ENCODE measurements around the gene KCTD10. TPM values are rescaled to one million over a fixed set of nuclear protein-coding genes. Genes with fewer than 3 reads are reported as not detected.

KCTD10 gene
- polyA plus RNA-seq, 2 of the 4 experiments (the other 2 are of a cell fraction), result 43.5 to 50.4 TPM

- H3K4me1 ChIP-seq, result no peaks in the 10 kb centered on the region
- no peak overlapping the region for H3K4me2 ChIP-seq
- TF ChIP-seq ATOH8 (CRISPR knock-in tag; IDR thresholded peaks at IDR 0.05; ENCODE audit: low read depth), result no peak
- no peak for TF ChIP-seq ZSCAN20 (CRISPR knock-in tag; IDR thresholded peaks at IDR 0.05)
- no peak for TF ChIP-seq CTCF (IDR thresholded peaks at IDR 0.05)
- TF ChIP-seq HOXA7 (CRISPR knock-in tag; IDR thresholded peaks at IDR 0.05), result no peak
- no peak for TF ChIP-seq CHD4 (IDR thresholded peaks at IDR 0.05; ENCODE audit: borderline replicate concordance)
- TF ChIP-seq BHLHE40 (IDR thresholded peaks at IDR 0.05; ENCODE audit: low read depth, low read length), result no peak
- no peak for TF ChIP-seq ZC3H11A (IDR thresholded peaks at IDR 0.05)
- TF ChIP-seq MYC (IDR thresholded peaks at IDR 0.05; ENCODE audit: borderline replicate concordance, low read length), result no peak
- TF ChIP-seq RARB (CRISPR knock-in tag; IDR thresholded peaks at IDR 0.05), result no peak
- TF ChIP-seq FOSL2 (IDR thresholded peaks at IDR 0.05), result no peak
- TF ChIP-seq FOSL2 (CRISPR knock-in tag; IDR thresholded peaks at IDR 0.05), result no peak
- no peak overlapping the region for H3K4me3 ChIP-seq
- WGBS (ENCODE audit: missing lambda C conversion rate), result 84% methylated on average over 9 of the region's 9 CpGs
- H3K9me3 ChIP-seq, result no peaks in the 10 kb centered on the region
- CTCF ChIA-PET, result interaction anchor here (1.0 to 2.0 kb wide), 4 partner anchors 17 to 274 kb away, joined by 3 to 7 read pairs (median 3); no protein-coding TSS in a partner anchor
- POLR2A ChIA-PET, result no interaction called here
- H3K27ac ChIP-seq, result no peak overlapping the region
- ATAC-seq (no peak), FAIRE-seq (no peak), DNase-seq (ENCODE audit: low read depth in 1 of 2, low spot score in 1 of 2) (no peak)
Measured at GRCh38 chr12:109500406-109501185, 23.5 kb upstream of the KCTD10 start.

- POLR2A ChIA-PET, result no interaction called here
- H3K4me1 ChIP-seq, result no peaks in the 10 kb centered on the region
- no peak for FAIRE-seq
- no peak overlapping the region for H3K4me2 ChIP-seq
- H3K27ac ChIP-seq, result no peak overlapping the region
- no peak overlapping the region for H3K4me3 ChIP-seq
- no peaks in the 10 kb centered on the region for H3K9me3 ChIP-seq
- CTCF ChIA-PET, result interaction anchor here (0.6 kb wide), 1 partner anchor 22 kb away, joined by 3 read pairs; no protein-coding TSS in a partner anchor
- WGBS (ENCODE audit: missing lambda C conversion rate), result 78% methylated on average over 7 of the region's 7 CpGs
- no peak for ATAC-seq
- DNase-seq (ENCODE audit: low read depth in 1 of 2, low spot score in 1 of 2), result no peak
- TF ChIP-seq RCOR1 (IDR thresholded peaks at IDR 0.05; ENCODE audit: low read depth, low read length), result no peak
- TF ChIP-seq TFCP2L1 (CRISPR knock-in tag; IDR thresholded peaks at IDR 0.05), result no peak
- no peak for TF ChIP-seq HOXB5 (CRISPR knock-in tag; IDR thresholded peaks at IDR 0.05)
- TF ChIP-seq GATA3 (IDR thresholded peaks at IDR 0.05; ENCODE audit: borderline replicate concordance), result no peak
- TF ChIP-seq ZC3H11A (IDR thresholded peaks at IDR 0.05), result no peak
- TF ChIP-seq HOXA7 (CRISPR knock-in tag; IDR thresholded peaks at IDR 0.05), result no peak
- TF ChIP-seq REST (IDR thresholded peaks at IDR 0.05), result no peak
Measured at GRCh38 chr12:109497675-109498074, 20.6 kb upstream of the KCTD10 start.

- no peak for ATAC-seq
- TF ChIP-seq ATOH8 (CRISPR knock-in tag; IDR thresholded peaks at IDR 0.05; ENCODE audit: low read depth) (no peak), SMC3 (IDR thresholded peaks at IDR 0.05) (no peak), POLR2AphosphoS2 (conservative IDR thresholded peaks at IDR 0.05; ENCODE audit: low read length) (no peak), JUNB (IDR thresholded peaks at IDR 0.05) (no peak), GATA3 (IDR thresholded peaks at IDR 0.05; ENCODE audit: borderline replicate concordance) (no peak)
- no peak for FAIRE-seq
- ChIA-PET CTCF (no interaction called here), POLR2A (no interaction called here)
- H3K4me3 ChIP-seq, result no peak overlapping the region
- H3K4me2 ChIP-seq, result no peak overlapping the region
- DNase-seq (ENCODE audit: low read depth in 1 of 2, low spot score in 1 of 2), result no peak
- no peaks in the 10 kb centered on the region for H3K9me3 ChIP-seq
- no peaks in the 10 kb centered on the region for H3K4me1 ChIP-seq
- H3K27ac ChIP-seq, result no peak overlapping the region
Measured at GRCh38 chr12:109496306-109496705, 19.2 kb upstream of the KCTD10 start.

Measured in A549 (cell line).